K562 (cell line): ENCODE data around the gene DCAF12. TPM values are rescaled to one million over a fixed set of nuclear protein-coding genes. Genes with fewer than 3 reads are reported as not detected.

Source experiments
- ARID2 ChIP-seq: fragments of 450-650 bp; IDR thresholded peaks from 2 replicates; pipeline ENCODE4 v1.6.1; 2017; ENCODE audit warnings: antibody characterized with exemption, mild to moderate bottlenecking
- ELF1 ChIP-seq: fragments of 200-800 bp; sonication (Bioruptor generic); IDR thresholded peaks from 2 replicates; pipeline ENCODE4 v1.6.1; 2016; ENCODE audit warnings: missing genetic modification characterization, missing compliant biosample characterization
- FOXM1 ChIP-seq, 2 experiments: fragments of 450-650 bp in 1 of 2; sonication (generic) in 1 of 2; formaldehyde crosslinking in 1 of 2; IDR thresholded peaks; 2 replicates each; pipeline versions ENCODE4 v1.6.1 to v1.9.0; 2017 to 2022; ENCODE audit warnings: low read depth in 2 of 2, mild to moderate bottlenecking in 2 of 2, missing genetic modification reagents in 1 of 2, moderate library complexity in 1 of 2
- HDAC1 ChIP-seq, 2 experiments: fragments of 450-650 bp; IDR thresholded peaks; 2 replicates each; pipeline ENCODE4 v1.6.1; 2016 to 2017; ENCODE audit warnings: inconsistent platforms in 1 of 2, mild to moderate bottlenecking in 1 of 2, moderate library complexity in 1 of 2
- HDAC3 ChIP-seq: fragments of 450-650 bp; IDR thresholded peaks from 2 replicates; pipeline ENCODE4 v1.6.1; 2018; ENCODE audit warnings: borderline replicate concordance, mild to moderate bottlenecking, moderate library complexity; ENCODE audit not compliant: partially characterized antibody
- HINFP ChIP-seq: fragments of 450-650 bp; conservative IDR thresholded peaks from 2 replicates; pipeline ENCODE4 v1.6.1; 2016; ENCODE audit warnings: missing genetic modification characterization, low read depth, mild to moderate bottlenecking, control low read depth, missing compliant biosample characterization
- MCM2 ChIP-seq: fragments of 450-650 bp; IDR thresholded peaks from 2 replicates; pipeline ENCODE4 v1.6.1; 2017; ENCODE audit warnings: low read depth, mild to moderate bottlenecking
- MLLT1 ChIP-seq, 2 experiments: fragments of 450-650 bp; IDR thresholded peaks; 2 replicates each; pipeline ENCODE4 v1.6.1; 2016
- PATZ1 ChIP-seq: fragments of 250-450 bp; sonication (Bioruptor Pico); IDR thresholded peaks from 2 replicates; pipeline ENCODE4 v1.5.0; 2020; ENCODE audit warnings: mild to moderate bottlenecking, borderline replicate concordance
- PHB2 ChIP-seq: fragments of 450-650 bp; IDR thresholded peaks from 2 replicates; pipeline ENCODE4 v1.6.1; 2017; ENCODE audit warnings: low read depth
- PHF8 ChIP-seq: fragments of 200-600 bp; sonication (generic); IDR thresholded peaks from 2 replicates; pipeline ENCODE4 v1.6.1; 2012; ENCODE audit warnings: mixed run types, mild to moderate bottlenecking, inconsistent platforms, low read length, moderate library complexity, borderline replicate concordance
- RCOR1 ChIP-seq, 2 experiments: IDR thresholded peaks; 2 replicates each; pipeline ENCODE4 v1.6.1; 2012; ENCODE audit warnings: low read depth in 2 of 2, low read length in 2 of 2, borderline replicate concordance in 1 of 2, improper control_type of control experiment in 1 of 2
- SMARCB1 ChIP-seq: IDR thresholded peaks from 2 replicates; pipeline ENCODE4 v1.6.1; 2011; ENCODE audit warnings: improper control_type of control experiment, low read depth; ENCODE audit not compliant: insufficient read length
- SP1 ChIP-seq: sonication (generic); formaldehyde crosslinking; IDR thresholded peaks from 2 replicates; pipeline ENCODE4 v1.8.1; 2022; ENCODE audit warnings: mild to moderate bottlenecking, missing genetic modification reagents
- SREBF2 ChIP-seq: sonication (generic); formaldehyde crosslinking; IDR thresholded peaks from 2 replicates; pipeline ENCODE4 v1.4.0; 2020; ENCODE audit warnings: mild to moderate bottlenecking, missing genetic modification reagents
- TRIM28 ChIP-seq: fragments of 450-650 bp; IDR thresholded peaks from 2 replicates; pipeline ENCODE4 v1.6.1; 2017
- ZNF224 ChIP-seq: sonication (generic); formaldehyde crosslinking; IDR thresholded peaks from 2 replicates; pipeline ENCODE4 v1.8.0; 2022; ENCODE audit warnings: mild to moderate bottlenecking, missing genetic modification reagents
- ZNF253 ChIP-seq: fragments of 250-450 bp; sonication (Bioruptor Pico); conservative IDR thresholded peaks from 2 replicates; pipeline ENCODE4 v1.6.1; 2021; ENCODE audit warnings: mild to moderate bottlenecking
- ZNF408 ChIP-seq: fragments of 250-450 bp; sonication (Bioruptor Pico); IDR thresholded peaks from 2 replicates; pipeline ENCODE4 v1.4.0; 2020; ENCODE audit warnings: low read depth, mild to moderate bottlenecking, moderate library complexity
- ZNF655 ChIP-seq: fragments of 250-450 bp; sonication (Bioruptor Pico); IDR thresholded peaks from 2 replicates; pipeline ENCODE4 v1.5.0; 2021
- polyA plus RNA-seq, 8 experiments: library from polyadenylated mRNA; depleted of rRNA in 4 of 8; stranded (reverse) in 5 of 8; unstranded in 3 of 8; fragments of >200 nt; fragmentation: Nextera tagmentation in 2 of 8; fragmentation: Illumina TruSeq in 1 of 8; extraction: Ambion mirVana in 2 of 8; extraction: Trizol in 1 of 8; gene quantifications; 2 replicates each; pipeline versions ENCODE4 v1.2.1 to v1.2.3, GENCODE V29; 2011 to 2014; ENCODE audit warnings: inconsistent platforms in 1 of 8, missing spikeins in 1 of 8
- total RNA-seq, 7 experiments: library from RNA; depleted of rRNA in 6 of 7; stranded (reverse); fragments of >200 nt in 6 of 7; fragmentation: Illumina TruSeq in 2 of 7; extraction: Trizol in 2 of 7; gene quantifications; 2 replicates each; pipeline versions ENCODE4 v1.2.1 to v1.2.3, GENCODE V29; 2011 to 2021; ENCODE audit warnings: low replicate concordance in 1 of 7

Gene DCAF12
- total and polyA plus RNA-seq, 9 of the 15 experiments (the other 6 are each of a cell fraction or from before 2014, with no cell fraction given), result 10.9 to 59.6 (median 30.8) TPM

- TF ChIP-seq SMARCB1 (no peak), PATZ1 (CRISPR knock-in tag) (no peak), PHB2 (no peak), HINFP (tag) (no peak), PHF8 (no peak), HDAC1 (IDR thresholded peaks at IDR 0.05) (peak in 1 of 2 experiments; percentile 57; a peak in 2 of 4 replicates), ZNF655 (no peak), ZNF224 (CRISPR knock-in tag) (no peak), SP1 (CRISPR knock-in tag) (peak; percentile 2), TRIM28 (no peak), ZNF408 (CRISPR knock-in tag) (no peak), ELF1 (no peak), ARID2 (no peak), MCM2 (no peak), ZNF253 (no peak), FOXM1 (IDR thresholded peaks at IDR 0.05; ENCODE audit: low read depth) (no peak), FOXM1 (CRISPR knock-in tag; IDR thresholded peaks at IDR 0.05; ENCODE audit: low read depth) (no peak), MLLT1 (IDR thresholded peaks at IDR 0.05) (peak in 1 of 2 experiments; percentile 47; a peak in 1 of 4 replicates), RCOR1 (IDR thresholded peaks at IDR 0.05; ENCODE audit: borderline replicate concordance in 1 of 2, low read depth in 2 of 2, low read length in 2 of 2) (0 out of 4 replicates have a peak, but pooled peaks of 1 of the 2 experiments have one; percentile 7), HDAC3 (no peak), SREBF2 (CRISPR knock-in tag) (no peak)
These were observed 78.4 kb downstream of the DCAF12 start (continued) for GRCh38 chr9:34047864-34048726.
